Measurements from ENCODE around the gene DNAH14.
"Not testable (repeated sequence)": the region's sequence is repeated elsewhere in the genome, so short reads cannot be mapped to it uniquely, and the experiment has no call there.

DNAH14 gene

DNA sequence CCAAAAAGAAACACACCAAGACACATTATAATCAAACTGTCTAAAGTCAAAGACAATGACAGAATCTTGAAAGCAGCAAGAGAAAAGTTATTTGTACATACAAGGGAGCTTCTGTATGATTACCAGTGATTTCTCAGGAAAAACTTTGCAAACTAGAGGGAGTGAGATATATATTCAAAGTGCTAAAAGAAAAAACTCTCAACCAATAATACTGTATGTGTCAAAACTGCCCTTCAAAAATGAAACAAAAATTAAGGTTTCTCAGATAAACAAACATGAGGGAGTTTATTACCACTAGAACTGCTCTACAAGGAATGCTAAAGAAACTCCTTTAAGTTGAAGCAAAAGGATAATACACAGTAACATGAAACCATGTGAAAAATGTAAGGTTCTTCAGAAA is 418.9 kb downstream of the DNAH14 start:
- no peak for DNase-seq (ENCODE audit: low read depth)

DNA sequence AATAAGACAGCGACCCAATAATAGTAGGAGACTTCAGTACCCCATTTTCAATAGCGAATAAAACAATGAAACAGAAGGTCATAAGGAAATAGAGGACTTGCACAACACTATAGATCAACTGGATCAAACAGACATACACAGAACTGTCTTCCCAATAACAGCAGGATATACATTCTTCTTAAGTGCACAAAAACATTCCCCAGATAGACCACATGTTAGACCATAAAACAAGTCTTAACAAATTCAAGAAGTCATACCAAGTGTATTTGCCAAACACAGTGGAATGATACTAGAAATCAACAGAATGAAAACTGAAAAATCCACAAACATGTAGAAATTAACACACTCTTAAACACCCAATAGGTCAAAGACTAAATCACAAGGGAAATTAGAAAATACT is 420.4 kb downstream of the DNAH14 start:
- DNase-seq (ENCODE audit: low read depth), result no peak

DNA sequence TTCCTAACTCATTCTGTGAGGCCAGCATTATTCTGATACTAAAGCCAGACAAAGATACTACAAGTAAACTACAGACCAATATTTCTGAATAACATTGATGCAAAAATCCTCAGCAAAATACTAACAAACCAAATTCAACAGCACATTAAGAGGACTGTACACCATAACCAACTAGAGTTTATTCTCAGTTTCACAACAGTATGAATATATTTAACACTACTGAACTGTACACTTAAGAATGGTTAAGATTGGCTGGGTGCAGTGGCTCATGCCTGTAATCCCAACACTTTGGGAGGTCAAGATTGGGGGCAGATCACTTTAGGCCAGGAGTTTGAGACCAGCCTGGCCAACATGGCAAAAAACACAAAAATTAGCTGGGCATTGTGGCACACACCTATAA is 421.4 kb downstream of the DNAH14 start:
- no peak for DNase-seq (ENCODE audit: low read depth)

DNA sequence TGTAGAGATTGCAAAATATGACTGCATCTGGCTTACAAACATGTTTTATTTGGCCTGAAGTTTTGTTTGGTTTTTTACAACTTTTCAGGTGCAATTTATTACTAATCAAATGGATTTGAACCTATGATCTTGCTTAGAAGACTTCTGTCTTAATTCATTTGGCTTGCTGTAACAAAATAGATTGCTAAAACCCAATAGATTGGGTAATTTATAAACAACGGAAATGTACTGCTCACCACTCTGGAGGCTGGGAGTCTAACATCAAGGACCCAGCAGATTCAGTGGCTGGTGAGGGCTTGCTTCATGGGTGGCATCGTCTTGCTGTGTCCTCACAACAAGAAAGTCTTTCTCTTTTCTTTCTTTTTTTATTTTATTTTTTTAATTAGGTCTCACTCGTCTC is 425.4 kb downstream of the DNAH14 start:
- no peak for DNase-seq (ENCODE audit: low read depth)

GRCh38 chr1:225355863-225356262 is 426.4 kb downstream of the DNAH14 start:
- no peak for DNase-seq (ENCODE audit: low read depth)

- DNase-seq (ENCODE audit: low read depth), result no peak
Observed at GRCh38 chr1:225360119-225360518, 430.6 kb downstream of the DNAH14 start.

DNA sequence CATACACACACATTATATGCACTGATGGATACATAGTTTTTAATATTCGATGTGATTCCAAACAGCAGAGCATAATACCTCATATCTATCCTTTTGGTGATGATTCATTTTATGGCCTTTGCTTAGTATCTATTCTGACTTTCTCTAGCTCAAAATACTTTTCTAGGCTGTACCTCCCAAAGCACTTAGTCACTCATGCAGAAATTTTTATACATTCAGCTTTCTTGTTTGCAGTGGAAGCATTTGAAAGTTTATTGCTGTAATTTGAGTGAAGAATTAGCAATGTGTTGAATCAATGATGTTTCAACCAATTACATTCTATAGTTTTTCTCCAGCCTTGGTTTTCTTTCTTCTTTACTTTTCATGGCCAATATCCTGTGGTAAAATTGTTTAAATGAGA is 431.7 kb downstream of the DNAH14 start:
- DNase-seq (ENCODE audit: low read depth), result no peak

GRCh38 chr1:225362805-225363204 is 433.3 kb downstream of the DNAH14 start:
- DNase-seq (ENCODE audit: low read depth), result no peak

- DNase-seq (ENCODE audit: low read depth), result no peak
Observed at GRCh38 chr1:225364439-225364838, 435.0 kb downstream of the DNAH14 start.

GRCh38 chr1:225366018-225366417 is 436.5 kb downstream of the DNAH14 start:
- no peak for DNase-seq (ENCODE audit: low read depth)

DNA sequence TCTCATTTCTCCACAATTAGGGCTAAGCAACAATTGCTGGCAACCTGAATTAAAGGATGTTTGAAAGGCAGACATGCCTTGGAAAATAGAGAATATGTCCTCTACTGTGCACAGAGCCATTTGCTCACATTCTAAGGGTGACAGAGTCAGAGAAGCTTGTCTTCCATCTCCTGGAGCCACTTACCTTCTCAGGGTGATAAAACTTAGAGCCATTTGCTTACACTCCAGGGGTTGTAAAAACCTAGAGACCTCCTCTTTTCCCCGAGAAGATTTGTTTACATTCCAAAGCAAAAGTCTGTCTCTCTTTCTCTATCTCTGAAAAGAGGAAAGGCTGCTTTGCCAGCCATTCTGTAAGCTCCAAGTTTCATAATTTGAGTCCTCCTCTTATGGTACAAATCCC is 437.1 kb downstream of the DNAH14 start:
- DNase-seq (ENCODE audit: low read depth), result no peak

DNA sequence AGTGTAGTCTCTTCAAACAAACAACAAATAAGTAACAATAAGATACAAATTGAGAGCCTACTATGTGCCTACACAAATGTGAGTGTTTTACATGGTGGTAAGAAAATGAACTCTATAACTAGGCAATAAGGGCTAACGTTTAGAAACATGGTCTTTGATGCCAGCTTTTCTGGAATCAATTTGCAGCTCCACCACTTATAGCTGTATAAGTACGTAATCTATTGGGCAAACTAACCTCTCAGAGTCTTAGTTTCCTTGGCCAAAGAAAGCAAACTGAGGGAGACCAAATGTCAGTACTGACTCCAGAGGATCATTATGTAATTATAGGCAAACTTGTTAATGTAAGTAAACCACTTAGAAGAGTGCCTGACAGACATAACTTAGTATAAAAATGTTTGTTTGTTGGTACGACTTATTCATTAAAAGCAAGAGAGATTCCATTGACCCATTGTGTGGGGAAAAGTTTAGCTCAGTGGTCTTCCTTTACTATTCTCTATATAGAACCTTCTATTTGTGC is 438.6 kb downstream of the DNAH14 start:
- no peak for DNase-seq (ENCODE audit: low read depth)

GRCh38 chr1:225371366-225372010 is 442.0 kb downstream of the DNAH14 start:
- DNase-seq (ENCODE audit: low read depth), result no peak

DNA sequence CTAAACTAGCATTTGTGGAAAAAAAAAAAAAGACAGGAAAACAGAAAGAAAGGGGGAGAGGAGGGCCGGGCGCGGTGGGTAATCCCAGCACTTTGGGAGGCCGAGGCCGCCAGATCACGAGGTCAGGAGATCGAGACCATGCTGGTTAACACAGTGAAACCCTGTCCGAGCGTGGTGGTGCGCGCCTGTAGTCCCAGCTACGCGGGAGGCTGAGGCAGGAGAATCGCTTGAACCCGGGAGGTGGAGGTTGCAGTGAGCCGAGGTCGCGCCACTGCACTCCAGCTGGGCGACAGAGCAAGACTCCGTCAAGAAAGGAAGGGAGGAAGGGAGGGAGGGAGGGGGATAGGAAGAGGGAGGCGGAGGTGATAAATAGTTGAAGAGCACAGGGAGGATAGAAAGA is 443.7 kb downstream of the DNAH14 start:
- DNase-seq (ENCODE audit: low read depth), result no peak

GRCh38 chr1:225374996-225375395 is 445.5 kb downstream of the DNAH14 start:
- no peak for DNase-seq (ENCODE audit: low read depth)

- no peak for DNase-seq (ENCODE audit: low read depth)
Observed at GRCh38 chr1:225378880-225379279, 449.4 kb downstream of the DNAH14 start.

GRCh38 chr1:225380691-225381090 is 451.2 kb downstream of the DNAH14 start:
- DNase-seq (ENCODE audit: low read depth), result no peak

- not testable (repeated sequence) for DNase-seq (ENCODE audit: low read depth)
Observed at GRCh38 chr1:225386860-225387259, 457.4 kb downstream of the DNAH14 start.

DNA sequence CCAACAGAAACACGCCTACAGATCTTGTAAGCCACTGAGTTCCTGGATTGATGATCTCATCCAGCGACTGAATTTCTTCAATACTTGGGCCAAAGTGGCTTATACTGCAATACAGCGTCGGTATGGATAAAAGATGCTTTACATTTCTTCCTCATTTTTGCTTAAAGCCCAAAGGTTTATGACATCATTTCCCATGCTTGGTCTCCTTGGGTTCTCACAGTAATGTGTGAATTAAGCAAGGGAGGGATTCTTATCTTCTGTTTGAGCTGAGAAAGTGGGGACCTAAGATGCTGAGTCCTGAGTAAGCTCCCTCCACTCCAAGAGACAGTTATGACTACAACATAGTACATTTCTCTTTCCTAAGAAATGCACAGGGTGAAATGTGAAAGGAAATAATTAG is 458.9 kb downstream of the DNAH14 start:
- no peak for DNase-seq (ENCODE audit: low read depth)

GRCh38 chr1:225389843-225390242 is 460.4 kb downstream of the DNAH14 start:
- no peak for DNase-seq (ENCODE audit: low read depth)

DNA sequence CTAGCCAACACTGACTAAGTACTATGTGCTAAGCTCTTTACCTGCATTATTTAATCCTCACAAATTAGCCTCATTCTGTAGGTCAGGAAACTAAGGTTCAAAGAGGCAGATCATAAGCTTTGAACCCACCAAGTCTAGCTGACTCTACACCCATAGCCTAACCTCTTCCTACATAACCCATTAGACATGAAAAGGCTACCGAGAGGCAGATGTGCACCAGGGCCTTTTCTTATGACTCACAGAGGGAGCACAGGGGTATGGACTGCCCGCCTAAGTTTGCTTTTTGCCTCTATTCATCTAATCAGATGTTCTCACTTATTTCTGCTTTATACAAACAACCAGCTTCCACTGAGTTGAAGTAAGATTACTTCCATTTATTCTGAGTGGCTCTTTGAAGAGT is 466.9 kb downstream of the DNAH14 start:
- DNase-seq (ENCODE audit: low read depth), result no peak

- no peak for DNase-seq (ENCODE audit: low read depth)
Observed at GRCh38 chr1:225400968-225401367, 471.5 kb downstream of the DNAH14 start.

DNA sequence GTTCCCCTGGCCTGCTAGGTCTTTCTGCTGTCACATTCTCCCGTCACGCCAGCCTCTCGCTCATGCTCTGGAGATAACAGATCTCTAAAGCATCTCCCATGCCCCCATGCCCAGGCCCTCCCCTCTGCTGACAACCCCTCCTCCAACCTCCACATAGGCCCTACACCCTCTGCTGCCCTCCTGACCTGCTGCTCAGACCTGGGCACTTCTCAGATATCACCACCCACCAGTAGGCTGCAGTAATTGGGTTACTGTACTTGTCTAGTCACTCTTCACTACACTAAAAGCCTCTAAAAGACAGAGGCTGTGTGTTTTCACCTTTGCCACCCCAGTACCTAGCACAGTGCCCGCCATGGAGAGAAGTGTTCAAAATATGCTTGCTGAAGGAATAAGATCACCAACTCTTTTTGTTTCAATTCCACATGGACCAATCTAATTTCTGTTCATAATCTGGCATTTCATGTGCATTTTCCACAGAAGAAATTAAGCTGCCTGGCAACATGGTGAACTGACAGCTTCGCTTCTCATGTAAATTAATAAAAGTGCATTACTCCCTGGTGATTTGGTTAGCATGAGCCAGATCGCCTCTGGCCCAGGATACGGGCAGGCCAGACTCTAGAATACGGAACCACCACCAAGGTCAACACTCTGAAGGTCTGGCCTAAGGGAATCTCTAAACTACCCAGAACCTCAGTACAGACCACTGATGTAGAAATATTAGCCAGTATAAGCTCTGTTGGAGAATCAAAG is 477.7 kb downstream of the DNAH14 start:
- DNase-seq (ENCODE audit: low read depth), result no peak

DNA sequence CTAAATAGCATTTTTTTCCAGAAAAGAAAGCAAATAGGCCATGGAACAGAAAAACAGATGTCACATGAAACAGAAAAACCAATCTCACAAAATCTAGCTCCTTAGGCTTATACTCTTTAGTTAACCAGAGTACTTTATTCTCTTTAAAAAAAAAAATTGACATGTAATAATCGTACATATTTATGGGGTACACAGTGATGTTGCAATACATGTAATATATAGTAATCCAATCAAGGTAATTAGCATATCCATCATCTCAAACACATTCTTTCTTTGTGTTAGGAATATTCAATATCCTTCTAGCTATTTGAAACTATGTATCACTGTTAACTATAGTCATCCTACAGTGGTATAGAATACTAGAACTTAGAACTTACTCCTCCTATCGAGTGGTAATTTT is 478.3 kb downstream of the DNAH14 start:
- no peak for DNase-seq (ENCODE audit: low read depth)
